HG03575 (cell line): ENCODE measurements around the gene FBXO30.

ENCODE experiments used
- ATAC-seq: cut with Tn5 transposase; IDR thresholded peaks from one replicate; pipeline ENCODE4 v1.9.1; 2021; ENCODE audit not compliant: unreplicated experiment, insufficient number of reproducible peaks, low FRiP score; ENCODE audit errors: extremely low read depth

FBXO30 gene

DNA sequence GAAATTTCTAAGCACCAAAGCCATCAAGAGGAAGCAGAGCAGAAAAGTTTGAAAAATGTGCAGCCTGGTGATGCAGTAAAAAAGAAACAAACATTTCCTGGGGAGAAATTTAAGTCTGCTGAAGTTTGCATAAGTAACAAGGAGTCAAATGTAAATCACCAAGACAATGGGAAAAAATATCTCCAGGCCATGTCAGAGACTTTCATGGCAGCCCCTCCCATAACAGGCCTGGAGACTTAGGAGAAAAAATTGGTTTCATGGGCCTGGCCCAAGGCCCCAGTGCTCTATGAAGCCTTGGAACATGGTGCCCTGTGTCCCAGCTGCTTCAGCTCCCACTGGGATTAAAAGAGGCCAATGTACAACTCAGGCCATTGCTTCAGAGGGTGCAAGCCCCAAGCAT lies 49.1 kb downstream of the FBXO30 start:
- ATAC-seq = no peak

DNA sequence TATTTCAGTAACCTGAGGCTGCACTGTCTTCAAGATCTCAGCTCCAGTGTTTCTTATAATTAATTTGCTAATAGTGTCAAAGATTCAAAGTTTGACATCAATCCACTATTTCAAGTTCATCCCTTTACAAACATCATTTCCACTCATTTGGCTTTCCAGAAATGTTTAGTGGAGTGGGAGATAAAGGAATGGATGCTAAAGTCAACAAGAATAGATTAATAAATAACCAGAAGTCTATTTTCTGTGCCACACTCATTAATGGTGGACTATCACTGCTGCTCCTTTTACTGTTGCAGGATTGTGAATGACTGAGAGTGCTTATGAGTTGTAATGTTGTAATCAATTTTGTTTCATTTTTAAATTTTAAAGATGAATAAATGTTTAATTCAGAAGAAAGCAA lies 50.9 kb downstream of the FBXO30 start:
- ATAC-seq = no peak

DNA sequence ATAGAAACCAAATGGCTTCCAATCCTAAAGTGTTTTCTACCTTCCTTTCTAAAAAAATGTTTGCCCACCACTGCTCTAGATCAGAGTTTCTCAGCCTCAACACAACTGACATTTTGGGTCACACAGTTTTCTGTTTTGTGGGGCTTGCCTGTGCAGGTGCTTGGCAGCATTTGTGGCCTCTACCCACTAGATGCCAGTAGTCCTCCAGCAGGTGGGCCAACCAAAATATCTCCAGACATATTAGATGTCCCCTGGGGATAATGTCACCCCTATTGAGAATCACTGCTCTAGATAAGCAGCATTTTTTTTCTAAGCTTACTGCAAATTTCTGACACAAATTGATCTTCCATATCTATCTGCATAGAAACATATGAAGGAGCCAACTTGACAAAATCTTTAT lies 53.0 kb downstream of the FBXO30 start:
- ATAC-seq = no peak

DNA sequence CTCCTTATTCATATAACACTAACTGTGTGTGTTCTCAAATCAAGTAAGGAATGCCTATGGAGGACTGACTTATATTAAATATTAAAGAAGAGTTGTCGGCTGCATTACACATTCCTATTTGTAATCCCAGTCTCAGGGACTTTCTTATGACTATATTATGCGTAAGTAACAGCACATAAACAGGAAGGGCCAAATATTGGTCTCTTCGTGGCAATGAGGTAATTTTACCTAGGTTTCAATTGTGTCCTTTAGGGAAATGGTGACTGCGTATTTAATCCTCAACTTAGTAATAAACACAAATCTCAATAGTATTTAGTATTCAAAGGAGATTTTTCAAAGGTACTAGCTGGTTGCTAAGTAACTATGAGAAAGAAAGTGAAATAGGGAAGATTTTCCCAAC lies 56.5 kb downstream of the FBXO30 start:
- ATAC-seq = no peak

DNA sequence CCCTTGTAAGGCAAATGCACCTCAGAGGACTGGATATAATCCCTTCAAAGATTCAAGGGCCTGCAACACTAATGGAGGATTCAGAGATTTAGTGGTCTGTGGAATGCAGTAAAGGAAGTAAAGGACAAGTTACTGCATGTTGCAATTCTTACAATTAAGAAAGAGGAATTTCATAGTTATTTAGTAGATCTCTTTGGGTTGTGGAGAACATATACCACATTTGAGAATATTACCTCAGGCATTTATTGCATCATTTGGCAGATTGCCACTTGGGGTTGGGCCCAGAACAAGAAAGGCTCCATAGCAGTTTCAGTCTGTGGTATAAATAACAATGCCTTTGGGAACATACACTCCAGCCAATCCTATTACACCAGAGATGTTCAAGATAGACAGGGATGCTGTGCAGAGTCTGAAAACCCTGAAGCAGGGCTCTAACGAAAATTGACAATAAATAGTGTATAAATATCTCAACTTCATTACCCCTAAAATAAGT lies 58.4 kb downstream of the FBXO30 start:
- ATAC-seq = no peak

DNA sequence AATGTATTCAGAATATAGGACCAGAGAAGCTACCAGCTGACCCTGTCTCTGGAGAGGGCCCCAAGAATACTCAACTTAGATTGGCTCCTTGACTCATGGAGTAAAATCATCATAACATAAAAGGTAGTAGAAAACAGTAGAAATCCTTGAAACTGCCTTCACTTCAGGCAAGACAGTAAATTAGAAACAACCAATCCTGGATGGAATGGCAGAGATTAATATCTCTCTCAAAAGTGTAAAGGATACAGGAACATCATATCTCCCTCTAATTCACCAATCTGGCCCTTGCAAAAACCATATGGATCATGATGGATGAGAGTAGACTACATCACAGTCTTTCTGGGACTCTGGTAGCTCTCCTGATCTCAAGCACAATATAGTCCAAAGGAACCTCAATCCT lies 58.9 kb downstream of the FBXO30 start:
- ATAC-seq = no peak

DNA sequence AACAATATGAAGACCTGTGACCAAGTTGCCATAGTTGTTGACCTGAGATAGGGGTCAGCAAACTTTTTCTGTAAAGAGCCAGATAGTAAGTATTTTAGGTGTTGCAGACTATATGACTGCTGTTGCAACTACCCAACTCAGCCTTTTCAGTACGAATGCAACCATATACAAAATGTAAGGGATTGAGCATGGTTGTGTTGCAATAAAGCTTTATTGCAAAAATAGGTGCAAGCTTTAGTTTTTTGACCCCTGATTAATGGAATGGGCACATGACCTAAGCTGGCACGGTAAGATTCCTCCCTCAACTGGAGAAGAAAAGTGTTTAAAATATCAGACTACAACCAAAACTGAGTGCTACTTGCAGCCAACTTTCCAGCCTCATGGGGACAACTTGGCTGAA lies 62.0 kb downstream of the FBXO30 start:
- no peak for ATAC-seq

DNA sequence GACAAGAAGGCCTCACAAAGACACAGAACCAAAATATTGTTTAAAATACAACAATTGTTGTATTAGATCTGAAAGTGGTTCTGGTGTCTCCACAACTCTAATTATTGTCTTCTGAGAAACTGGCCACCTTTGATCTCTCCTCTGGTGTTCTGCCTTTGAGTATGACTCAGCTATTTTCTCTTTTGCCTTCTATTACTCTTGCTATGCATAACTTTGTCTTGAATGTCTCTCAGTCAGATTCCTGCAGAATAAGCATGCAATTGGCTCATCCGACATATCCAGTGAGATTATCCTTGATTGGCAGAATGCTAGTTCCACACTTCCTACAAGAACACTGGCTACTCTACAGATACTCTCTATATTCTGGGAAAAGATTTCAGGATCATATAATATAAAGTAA lies 65.0 kb downstream of the FBXO30 start:
- ATAC-seq = peak; percentile 77

DNA sequence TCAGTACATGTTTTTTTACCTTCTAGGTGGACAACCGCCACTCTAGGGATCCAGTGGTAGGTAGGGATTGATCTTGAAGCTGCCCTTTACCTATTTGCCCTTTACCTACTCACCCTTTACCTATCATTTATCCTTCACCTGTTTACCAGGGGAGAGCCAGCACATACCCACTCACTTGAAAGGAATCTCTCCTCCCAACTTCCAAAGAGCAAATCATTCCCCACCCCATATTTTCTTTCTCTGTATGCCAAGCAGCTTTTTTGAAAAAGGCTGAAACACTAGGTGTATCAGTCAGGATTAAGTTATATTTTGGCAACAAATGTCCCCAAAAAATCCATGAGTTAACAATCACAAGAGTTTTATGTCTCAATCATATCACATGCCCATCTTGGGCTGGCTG lies 68.7 kb downstream of the FBXO30 start:
- no peak for ATAC-seq

DNA sequence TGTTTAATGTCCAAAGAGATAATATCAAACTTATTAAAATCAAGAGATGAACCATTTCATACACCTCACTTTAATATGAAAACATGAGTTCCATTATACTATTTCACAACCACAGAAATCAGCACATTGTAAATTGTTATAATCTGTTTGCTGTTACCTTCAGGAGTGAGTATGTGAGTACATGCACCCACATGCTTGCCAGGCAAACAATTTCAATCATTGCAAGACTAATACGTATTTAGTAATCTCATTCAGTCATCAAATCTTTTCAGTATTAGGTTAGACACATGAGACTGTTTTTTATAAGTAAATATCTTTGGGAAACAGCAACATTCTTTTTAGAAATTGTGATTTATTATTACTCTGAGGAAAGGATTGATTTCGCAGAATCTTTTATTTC lies 70.0 kb downstream of the FBXO30 start:
- no peak for ATAC-seq
